HFFc6 (cell line): ENCODE data around the gene WFDC5. TPM values are rescaled to one million over a fixed set of nuclear protein-coding genes. Genes with fewer than 3 reads are reported as not detected.

Experiments used
- DNase-seq: peaks from one replicate; pipeline ENCODE4 v3.0.0-alpha.2; 2018
- H3K27ac Mint-ChIP-seq: 2 replicates; pipeline ENCODE4 v1.8.0; 2020; ENCODE audit warnings: mild to moderate bottlenecking, mixed read lengths
- H3K27me3 Mint-ChIP-seq: 2 replicates; pipeline ENCODE4 v1.8.0; 2021; ENCODE audit warnings: mild to moderate bottlenecking, moderate library complexity, mixed read lengths; ENCODE audit not compliant: insufficient read depth
- H3K36me3 Mint-ChIP-seq: 2 replicates; pipeline ENCODE4 v1.8.0; 2021; ENCODE audit warnings: low read depth, mixed read lengths
- H3K4me1 Mint-ChIP-seq: 2 replicates; pipeline ENCODE4 v1.8.0; 2020; ENCODE audit warnings: low read depth, mixed read lengths
- H3K4me3 Mint-ChIP-seq: 2 replicates; pipeline ENCODE4 v1.8.0; 2020; ENCODE audit warnings: mild to moderate bottlenecking, moderate library complexity, mixed read lengths
- H3K9me3 Mint-ChIP-seq: 2 replicates; pipeline ENCODE4 v1.8.0; 2020; ENCODE audit warnings: mild to moderate bottlenecking, mixed read lengths
- total RNA-seq, 6 experiments: library from RNA; stranded (reverse); fragmentation: NEBNext Ultra II Directional; extraction: Animal tissue kit (Norgen Biotek cat#: 25700); gene quantifications; 2 replicates in 1 of 6; 3 replicates in 5 of 6; pipeline ENCODE4 v1.2.3, GENCODE V29; 2021
- TF ChIP-seq, protein P1 (sequence below): fragments of 200-600 bp; sonication (generic); IDR thresholded peaks from 2 replicates; pipeline ENCODE4 v1.5.0; 2021; ENCODE audit warnings: antibody characterized with exemption, mild to moderate bottlenecking

The WFDC5 gene
- total RNA-seq, 6 experiments from 2014 or later: not detected

DNA sequence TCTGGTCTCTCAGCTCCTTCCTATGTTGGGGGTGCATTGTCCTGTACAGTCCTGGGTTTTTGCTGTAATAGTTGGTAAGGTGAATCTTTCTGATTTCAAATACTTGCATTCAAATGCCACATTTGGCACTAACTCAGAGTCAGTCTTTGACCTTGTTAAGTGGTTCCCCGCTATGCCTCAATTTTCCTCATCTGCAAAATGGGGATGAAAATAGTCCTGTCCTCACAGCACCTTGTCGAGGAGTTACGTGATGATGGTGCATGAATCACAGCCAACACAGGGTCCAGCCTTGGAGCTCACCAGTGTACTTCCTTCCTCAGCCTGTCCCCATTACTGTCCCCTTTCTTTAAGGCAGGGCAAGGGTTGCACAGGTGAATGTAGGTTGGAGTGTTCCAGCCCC lies 1.1 kb downstream of the WFDC5 start:
- DNase-seq: no peak
- H3K36me3 Mint-ChIP-seq: no peaks in the 10 kb centered on the region
- H3K4me3 Mint-ChIP-seq: no peak overlapping the region
- H3K4me1 Mint-ChIP-seq: no peaks in the 10 kb centered on the region
- H3K27me3 Mint-ChIP-seq: peaks cover 24% of the 10 kb centered on the region
- no peaks in the 10 kb centered on the region for H3K9me3 Mint-ChIP-seq
- no peak overlapping the region for H3K27ac Mint-ChIP-seq
- TF ChIP-seq, protein P1, sequence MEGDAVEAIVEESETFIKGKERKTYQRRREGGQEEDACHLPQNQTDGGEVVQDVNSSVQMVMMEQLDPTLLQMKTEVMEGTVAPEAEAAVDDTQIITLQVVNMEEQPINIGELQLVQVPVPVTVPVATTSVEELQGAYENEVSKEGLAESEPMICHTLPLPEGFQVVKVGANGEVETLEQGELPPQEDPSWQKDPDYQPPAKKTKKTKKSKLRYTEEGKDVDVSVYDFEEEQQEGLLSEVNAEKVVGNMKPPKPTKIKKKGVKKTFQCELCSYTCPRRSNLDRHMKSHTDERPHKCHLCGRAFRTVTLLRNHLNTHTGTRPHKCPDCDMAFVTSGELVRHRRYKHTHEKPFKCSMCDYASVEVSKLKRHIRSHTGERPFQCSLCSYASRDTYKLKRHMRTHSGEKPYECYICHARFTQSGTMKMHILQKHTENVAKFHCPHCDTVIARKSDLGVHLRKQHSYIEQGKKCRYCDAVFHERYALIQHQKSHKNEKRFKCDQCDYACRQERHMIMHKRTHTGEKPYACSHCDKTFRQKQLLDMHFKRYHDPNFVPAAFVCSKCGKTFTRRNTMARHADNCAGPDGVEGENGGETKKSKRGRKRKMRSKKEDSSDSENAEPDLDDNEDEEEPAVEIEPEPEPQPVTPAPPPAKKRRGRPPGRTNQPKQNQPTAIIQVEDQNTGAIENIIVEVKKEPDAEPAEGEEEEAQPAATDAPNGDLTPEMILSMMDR: no peak

DNA sequence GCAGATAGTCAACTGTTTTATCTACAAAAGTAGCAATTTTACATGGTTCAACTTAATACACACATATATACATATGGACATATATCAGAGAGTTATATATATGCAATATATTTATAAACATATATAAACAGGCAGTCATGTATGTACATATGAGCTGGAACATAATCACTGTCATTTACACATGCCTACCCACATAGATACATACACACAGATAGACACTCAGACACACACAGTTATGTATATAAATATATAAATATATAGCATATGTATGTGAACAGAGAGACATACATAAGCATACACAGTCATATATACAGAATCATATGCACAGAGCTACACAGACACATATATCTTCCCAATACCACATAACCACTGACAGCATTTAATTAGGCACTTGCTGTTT lies 2.2 kb downstream of the WFDC5 start:
- H3K27me3 Mint-ChIP-seq: peaks cover 22% of the 10 kb centered on the region
- DNase-seq: no peak
- TF ChIP-seq, protein P1: no peak
- H3K27ac Mint-ChIP-seq: no peak overlapping the region
- no peaks in the 10 kb centered on the region for H3K4me1 Mint-ChIP-seq
- no peak overlapping the region for H3K4me3 Mint-ChIP-seq
- no peaks in the 10 kb centered on the region for H3K36me3 Mint-ChIP-seq
- H3K9me3 Mint-ChIP-seq: no peaks in the 10 kb centered on the region

DNA sequence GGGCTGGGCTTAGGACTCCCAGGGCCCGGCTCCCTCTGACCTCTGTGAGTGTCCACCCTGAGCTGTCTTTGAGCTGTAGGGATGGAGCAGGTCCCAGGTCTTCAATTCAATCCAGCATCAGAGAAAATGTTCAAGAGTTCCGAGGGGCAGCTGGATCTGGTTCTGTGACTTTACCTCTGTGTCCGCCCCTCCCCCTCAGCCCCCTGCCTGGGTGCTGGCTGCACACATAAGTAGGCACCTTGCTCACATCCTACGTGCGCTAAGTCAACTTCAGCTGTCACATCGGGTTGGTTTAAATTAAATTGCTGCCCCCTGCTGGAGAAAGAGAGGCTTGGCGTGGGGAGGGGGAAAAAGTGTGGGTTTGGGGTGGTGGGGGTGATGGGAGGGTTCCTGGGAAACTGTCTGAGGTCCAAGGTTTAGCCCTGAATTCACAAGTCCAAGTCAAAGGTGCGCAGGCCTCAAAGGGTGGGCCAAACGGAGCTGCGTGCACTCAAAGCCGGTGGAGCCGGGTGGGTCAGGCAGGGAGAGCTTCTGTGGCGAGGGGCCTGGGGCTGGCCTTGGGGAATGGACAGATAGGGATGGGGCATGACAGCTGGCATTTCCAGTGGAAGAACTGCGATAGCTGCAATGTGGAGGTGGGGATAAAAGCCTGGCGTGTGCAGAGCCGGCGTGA lies 3.0 kb downstream of the WFDC5 start:
- Mint-ChIP-seq H3K36me3 (no peaks in the 10 kb centered on the region), H3K27me3 (peaks cover 18% of the 10 kb centered on the region), H3K4me3 (no peak overlapping the region), H3K9me3 (no peaks in the 10 kb centered on the region), H3K27ac (no peak overlapping the region), H3K4me1 (peaks cover 2% of the 10 kb centered on the region; the same call in 1 of the 2 replicates)
- TF ChIP-seq, protein P1: peak; percentile 83
- no peak for DNase-seq

- H3K4me3 Mint-ChIP-seq: no peak overlapping the region
- H3K36me3 Mint-ChIP-seq: no peaks in the 10 kb centered on the region
- H3K4me1 Mint-ChIP-seq: peaks cover 6% of the 10 kb centered on the region; the same call in 1 of the 2 replicates
- H3K27me3 Mint-ChIP-seq: peaks cover 16% of the 10 kb centered on the region
- TF ChIP-seq, protein P1: no peak
- DNase-seq: no peak
- no peaks in the 10 kb centered on the region for H3K9me3 Mint-ChIP-seq
- H3K27ac Mint-ChIP-seq: no peak overlapping the region
Measured at GRCh38 chr20:45111285-45111684, 3.7 kb downstream of the WFDC5 start.

- Mint-ChIP-seq H3K27me3 (peaks cover 12% of the 10 kb centered on the region), H3K36me3 (no peaks in the 10 kb centered on the region), H3K4me3 (no peak overlapping the region), H3K27ac (no peak overlapping the region), H3K4me1 (peaks cover 7% of the 10 kb centered on the region), H3K9me3 (no peaks in the 10 kb centered on the region)
- TF ChIP-seq, protein P1: no peak
- no peak for DNase-seq
Measured at GRCh38 chr20:45110301-45110700, 4.7 kb downstream of the WFDC5 start.
